Activated T-cell treated with anti-CD3 and anti-CD28 coated beads for 4 hours (primary cell): ENCODE measurements around the gene INSRR.

Experiments
- DNase-seq: peaks from one replicate; pipeline ENCODE4 v3.0.0-alpha.2; 2020

Gene INSRR

DNA sequence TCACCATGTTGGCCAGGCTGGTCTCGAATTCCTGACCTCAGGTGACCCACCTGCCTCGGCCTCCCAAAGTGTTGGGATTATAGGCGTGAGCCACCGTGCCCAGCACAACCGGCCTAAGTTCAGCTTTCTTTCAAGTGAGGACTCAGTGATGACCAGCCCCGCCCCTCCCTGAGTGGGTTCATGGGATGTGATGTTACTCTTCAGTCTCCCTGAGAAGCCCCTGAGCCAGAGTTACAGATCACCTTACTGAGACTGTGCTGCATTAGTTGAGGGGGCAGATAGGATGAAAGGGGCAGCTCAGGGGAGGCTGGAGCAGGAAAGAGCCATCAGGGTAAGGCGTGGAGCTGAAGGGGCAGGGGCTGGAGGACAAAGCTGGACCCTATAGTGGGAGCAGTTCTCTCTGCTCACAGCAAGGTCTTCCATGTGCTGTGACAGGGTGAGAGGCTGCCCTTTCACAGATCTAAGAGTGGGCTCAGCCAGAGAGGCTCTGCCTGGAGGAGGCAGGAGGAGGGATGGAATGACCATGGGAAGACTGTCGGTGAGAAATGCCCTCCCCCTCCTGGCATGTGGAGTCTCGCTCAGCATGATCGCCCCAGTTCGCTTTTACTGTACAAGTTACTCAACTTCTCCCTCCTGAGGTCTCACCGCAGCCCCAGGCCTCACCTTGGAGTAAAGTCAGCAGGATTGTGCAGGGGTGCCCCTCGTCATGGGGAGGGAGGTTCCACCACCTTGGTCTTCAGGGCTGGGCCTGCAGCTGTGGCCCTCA, 55.6 kb downstream of the INSRR start:
- DNase-seq: no peak

DNA sequence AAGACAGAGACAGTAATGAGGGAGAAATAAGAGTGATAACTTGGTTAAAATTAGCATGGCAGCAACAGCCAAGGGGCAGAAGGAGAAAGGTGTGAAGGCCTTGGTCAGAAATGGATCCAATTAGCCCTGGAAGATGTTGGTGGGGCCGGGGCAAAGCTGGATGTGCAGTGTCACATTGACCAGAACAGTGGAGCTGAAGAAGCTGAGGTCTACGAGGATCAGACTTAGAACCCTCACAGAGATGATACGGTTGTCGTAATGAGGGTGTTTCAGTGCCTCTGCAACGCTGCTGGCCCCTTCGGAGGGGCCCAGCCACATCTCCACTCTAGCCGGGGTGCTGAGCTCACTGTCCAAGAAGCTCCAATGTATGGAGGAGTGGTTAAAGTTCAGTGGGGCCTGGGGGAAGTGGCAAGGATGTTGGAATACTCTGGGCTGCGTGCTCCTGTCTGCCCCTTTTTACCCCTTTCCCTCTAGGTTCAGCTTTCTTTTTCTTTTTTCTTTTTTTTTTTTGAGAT, 56.4 kb downstream of the INSRR start:
- no peak for DNase-seq

DNA sequence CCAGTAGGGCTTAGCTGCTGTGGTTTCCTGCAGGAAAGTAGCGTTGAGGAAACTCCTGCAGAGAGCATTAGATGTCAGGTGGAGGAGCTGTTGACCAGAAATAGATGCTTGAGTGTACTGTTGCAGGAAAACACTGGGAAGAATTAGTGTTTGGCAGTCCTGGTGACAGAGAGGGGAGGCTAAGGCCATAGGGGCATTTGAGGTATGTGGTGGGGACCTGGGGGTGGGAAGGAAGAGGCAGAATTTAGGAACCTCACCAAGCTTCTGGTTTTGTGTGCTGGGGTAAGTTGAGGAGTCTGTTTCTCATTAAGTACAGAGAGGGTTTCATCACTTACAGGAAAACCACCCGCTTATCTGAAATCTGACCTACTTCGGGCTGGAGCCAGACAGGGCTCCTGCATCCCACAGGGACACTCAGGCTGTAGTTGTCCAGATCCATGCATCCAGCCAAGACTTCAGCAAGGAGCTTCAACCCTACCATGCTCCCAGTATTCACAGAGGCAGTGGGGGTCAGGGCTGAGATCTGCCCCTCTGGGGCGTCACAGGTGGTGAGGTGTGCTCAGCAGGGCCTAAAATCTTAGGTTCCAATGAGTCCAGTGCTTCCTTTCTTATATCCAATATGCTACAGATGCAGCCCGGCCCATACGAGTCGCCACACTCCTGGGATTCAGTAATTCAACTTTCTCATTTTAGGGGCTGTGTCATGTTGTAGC, 57.4 kb downstream of the INSRR start:
- DNase-seq: no peak

DNA sequence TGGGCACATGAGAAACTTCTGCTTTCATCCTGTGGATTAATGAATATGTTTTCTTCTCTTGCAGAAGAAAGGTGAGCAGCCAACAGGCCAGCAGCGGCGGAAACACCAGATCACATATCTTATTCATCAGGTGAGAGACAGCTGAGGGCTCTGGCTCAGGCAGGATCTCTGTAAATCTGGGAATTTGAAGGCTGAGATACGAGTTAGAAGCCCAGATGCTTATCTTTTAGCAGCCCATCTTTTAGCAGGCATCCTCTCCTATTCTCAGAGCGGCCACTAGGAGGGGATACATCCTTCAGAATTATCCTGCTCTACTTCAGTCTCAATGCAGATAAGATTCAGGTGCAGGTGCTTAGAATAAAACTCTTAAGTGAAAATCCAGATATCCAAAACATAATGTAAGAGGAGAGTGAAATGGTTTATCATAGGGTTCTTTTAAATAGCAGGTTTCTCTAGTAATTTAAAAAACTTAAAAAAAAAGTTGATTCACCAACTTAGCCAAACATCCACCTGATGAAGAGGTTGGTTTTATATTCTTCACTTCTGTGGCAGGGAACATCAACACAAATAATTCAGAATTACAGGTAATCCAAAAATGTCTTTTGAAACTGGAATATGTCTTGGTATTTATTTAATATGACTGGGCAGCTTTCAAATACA, 61.6 kb downstream of the INSRR start:
- DNase-seq: peak; percentile 58

DNA sequence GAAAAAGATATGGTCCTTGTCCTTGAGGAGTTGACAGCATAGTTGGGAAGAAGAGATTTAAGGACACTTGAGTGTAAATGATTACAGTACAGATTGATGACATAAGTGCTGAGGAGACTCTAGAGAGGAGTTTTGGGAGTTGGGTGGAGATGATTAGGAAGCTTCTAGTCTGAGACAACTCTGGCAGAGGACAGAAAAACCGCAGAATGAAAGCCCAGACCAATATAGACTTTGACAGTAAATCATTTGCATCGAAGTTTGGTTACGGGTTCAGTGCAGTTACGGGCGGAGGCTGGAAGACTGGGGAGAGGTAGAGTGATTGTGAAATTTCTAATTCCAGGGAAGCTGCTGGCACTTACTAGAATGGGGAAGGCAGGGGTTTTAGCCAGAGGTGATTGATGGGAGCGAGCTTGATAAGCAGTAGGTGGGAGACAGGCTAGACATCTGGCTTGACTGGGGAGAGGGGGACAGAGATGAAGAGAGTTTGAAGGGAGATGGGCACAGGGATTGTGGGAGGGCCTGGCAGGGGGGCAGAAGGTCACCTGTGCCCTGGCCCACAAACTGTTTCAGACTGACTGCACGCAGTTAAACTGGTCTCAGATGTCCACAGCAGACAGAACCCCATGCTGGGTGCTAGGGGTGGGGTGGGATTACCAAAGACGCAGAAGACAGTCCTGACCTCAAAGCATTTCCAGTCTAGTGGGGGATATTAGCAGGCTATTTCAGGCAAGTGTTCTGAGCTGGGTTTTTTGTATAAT, 62.4 kb downstream of the INSRR start:
- DNase-seq: no peak

DNA sequence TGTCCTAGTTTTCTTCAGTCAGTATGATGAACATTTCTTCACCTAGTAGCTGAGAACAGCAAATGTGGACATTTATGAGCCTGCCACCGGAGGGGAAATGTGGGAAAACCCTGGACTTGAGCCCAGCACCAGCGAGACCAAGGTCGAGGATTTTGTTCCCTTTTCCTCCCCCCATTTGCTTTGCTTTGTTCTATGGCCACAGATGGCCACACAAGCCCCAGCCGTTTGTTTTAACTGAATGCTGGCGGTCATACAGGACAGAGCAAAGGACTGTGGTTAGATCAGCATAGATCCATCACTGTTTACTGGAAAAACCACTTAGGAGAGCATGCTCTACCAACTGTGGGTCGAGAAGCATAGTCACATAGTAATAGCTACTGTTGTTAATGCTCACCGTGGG, 63.1 kb downstream of the INSRR start:
- DNase-seq: no peak

DNA sequence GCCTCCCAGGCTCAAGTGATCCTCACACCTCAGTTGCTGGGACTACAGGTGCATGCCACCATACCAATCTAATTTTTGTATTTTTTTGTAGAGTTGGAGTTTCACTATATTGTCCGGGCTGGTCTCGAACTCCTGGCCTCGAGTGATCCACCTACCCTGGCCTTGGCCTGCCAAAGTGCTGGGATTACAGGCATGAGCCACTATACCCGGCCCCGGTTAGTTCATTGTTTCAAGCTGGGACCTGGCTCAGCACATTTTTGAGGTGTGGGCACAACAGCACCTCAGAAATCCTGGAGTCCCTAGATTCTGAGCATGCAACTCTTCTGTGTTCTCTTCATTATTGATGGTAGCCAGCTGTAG, 63.6 kb downstream of the INSRR start:
- no peak for DNase-seq

DNA sequence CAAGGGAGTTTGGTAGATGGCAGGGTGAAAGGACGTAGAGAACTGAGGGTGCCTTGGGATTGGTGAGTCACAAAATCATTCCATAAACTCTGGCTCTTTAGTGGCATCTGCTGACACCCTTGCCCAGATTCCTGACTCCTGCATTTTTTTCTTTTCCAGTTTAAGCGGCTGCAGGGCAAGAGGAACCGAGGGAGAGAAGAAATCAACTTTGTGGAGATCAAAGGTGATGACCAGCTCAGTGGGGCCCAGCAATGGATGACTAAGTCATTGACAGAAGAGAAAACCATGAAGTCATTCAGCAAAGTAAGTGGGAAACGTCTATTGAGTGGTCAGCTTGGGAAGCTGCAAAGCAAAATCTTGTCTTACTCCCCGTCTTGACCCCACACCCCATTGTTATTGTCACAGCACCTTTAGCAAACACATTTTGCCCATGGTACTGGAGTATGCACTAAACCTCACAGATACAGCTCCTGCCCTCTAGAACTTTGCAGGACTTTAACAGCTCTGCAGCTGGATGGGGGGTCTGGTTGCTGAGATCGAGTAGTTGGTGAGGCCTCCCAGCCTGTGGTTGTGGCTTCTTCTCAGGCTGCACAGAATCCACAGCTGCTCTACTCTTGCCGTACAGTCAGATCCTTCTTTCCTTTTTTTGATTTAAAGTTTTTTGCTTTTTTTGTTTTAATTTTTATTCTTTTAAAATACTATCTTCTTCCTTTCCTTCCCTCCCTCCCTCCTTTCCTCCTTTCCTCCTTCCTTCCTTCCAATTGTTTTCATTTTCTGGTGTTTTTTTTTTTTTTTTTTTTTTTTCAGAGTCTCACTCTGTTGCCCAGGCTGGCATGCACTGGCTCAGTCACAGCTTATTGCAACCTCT, 64.2 kb downstream of the INSRR start:
- DNase-seq: no peak
